ENCODE measurements around the gene GRPEL1.

The GRPEL1 gene

GRCh38 chr4:7062816-7063215 is 5.0 kb downstream of the GRPEL1 start:
- no peak for DNase-seq

DNA sequence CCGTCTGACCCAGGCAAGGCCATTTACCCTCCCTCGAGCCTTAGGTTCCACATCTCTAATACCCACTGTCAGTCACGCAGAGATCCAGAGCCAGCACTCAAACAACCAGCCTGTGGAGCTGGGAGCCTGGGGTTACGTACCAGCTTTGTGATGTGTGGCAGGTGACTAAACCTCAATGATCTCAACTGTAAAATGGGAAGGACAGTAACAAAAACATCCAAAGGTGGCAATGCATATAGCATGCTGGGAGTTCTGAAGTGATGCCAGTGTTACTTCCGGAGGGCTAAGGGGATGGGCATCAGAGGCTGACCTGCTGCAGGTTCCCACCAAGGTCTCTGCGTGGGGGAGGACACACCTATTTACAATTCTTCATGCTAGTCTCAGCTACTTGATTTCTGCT is 6.0 kb downstream of the GRPEL1 start:
- no peak for DNase-seq

- DNase-seq: no peak
These were observed 7.3 kb downstream of the GRPEL1 start for GRCh38 chr4:7060346-7061150.

DNA sequence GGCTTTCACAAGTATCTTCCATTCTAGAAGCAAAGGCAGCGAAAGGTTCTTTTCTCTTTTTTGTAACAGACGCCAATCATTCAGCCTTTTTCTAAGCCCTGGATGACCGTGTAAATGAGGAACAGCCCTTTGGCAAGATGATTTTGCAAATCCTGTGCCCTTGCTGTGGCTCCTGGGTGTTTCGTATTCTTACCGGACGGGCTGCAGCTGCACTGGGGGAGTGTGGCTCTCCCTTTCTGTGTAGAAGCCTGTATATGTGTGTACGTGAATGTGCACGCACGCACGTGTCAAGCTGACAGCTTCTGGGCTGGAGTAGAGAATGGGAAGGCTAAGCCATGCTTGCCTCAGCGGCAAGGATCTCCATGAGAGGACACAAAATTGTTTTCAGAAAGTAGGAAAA is 8.2 kb downstream of the GRPEL1 start:
- DNase-seq: no peak

GRCh38 chr4:7058792-7059191 is 9.1 kb downstream of the GRPEL1 start:
- DNase-seq: no peak

DNA sequence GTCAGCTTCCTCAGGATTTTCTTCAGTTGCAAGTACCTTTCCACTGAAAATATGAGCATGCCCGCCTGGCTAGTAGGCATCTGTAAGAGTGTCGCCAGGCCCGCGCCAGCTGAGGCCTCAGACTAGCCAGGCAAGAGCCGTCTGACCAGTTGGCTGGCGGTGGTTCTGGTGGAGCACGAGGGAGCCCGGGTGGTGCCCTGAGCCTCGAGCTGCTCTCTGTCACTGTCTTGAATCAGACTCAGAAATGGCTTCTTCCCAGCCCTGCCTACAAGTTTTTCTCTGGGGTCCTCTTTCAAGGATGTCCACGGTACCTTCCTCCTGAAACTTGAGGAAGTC is 11.9 kb downstream of the GRPEL1 start:
- no peak for DNase-seq

- no peak for DNase-seq
These were observed 12.5 kb downstream of the GRPEL1 start for GRCh38 chr4:7055111-7055989.

- DNase-seq: no peak
These were observed 13.6 kb downstream of the GRPEL1 start for GRCh38 chr4:7054106-7054880.

DNA sequence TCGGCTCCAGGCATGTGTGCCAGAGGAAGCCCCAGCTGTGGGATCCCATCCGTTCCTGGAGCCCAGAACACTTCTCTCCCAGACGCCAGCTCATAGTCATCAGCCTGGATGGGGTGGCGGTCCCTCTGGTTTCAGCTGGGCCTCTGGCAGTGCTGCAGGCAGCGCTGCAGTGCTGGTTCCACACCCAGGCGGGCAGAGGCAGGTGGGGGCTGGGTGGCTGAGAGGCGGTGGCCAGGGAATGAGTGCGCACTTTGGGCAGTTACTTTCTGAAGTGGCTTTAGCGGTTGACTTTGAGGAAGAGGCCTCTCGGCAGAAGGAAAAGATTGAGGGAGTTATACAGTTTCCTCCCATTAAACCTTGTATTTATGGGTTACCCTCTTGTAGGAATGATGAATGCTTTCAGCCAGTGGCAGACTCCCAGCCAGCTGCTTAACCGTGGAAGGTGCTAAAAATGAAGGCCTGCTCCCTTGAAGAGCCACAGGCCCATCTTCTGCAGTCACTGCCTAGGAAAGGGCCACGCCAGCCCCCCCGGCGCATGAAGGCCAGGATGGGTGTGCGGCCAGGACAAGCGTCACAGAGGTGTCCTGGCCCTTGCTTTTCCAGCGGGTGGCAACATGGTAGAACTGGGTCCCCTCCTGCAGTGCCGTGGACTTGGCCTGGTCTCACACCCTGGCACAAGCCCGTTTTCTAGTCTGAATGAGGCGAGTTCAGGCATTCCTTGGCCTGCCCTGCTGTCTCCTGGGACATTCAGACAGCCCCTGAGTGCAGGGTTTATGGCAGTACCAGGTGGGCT is 14.7 kb downstream of the GRPEL1 start:
- no peak for DNase-seq

DNA sequence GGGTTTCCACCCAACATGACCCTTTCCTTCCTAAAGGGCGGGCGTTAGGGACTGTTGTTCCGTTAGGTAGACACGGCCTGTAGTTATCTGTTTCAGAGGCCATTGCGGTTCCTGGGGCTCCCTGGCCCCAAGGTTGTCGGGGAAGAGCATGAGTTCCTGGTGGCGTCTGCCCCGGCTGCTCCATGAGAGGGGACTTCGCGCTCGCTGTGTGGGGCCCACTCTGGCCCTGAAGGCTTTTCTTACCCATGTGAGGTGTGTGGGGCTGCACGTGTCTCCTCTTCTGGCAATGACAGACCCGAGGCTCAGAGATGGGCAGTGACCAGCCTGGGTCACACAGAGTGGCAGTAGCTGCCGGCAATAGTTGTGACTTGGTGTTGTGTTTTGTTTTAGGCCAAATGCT is 15.6 kb downstream of the GRPEL1 start:
- no peak for DNase-seq

DNA sequence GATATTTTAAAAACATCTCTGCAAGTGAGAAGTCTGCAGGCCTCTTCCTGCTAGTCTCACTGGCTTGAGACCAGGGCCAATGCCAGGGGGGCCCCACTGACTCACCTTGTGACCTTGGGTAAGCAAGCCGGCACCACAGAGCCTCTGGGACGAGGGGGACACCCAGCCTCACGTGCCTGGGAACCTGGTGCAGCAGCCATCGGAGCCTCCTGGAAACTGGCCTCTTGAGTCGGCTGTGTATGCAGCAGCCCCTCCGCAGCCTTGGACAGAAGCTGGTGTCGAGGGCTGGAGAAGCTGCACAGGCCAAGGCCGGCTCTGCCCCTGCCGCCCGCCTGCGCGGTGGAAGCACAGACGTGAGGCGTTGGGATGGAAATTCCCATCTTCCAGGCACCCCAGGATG is 16.0 kb downstream of the GRPEL1 start:
- no peak for DNase-seq

GRCh38 chr4:7051144-7051495 is 16.7 kb downstream of the GRPEL1 start:
- DNase-seq: no peak

DNA sequence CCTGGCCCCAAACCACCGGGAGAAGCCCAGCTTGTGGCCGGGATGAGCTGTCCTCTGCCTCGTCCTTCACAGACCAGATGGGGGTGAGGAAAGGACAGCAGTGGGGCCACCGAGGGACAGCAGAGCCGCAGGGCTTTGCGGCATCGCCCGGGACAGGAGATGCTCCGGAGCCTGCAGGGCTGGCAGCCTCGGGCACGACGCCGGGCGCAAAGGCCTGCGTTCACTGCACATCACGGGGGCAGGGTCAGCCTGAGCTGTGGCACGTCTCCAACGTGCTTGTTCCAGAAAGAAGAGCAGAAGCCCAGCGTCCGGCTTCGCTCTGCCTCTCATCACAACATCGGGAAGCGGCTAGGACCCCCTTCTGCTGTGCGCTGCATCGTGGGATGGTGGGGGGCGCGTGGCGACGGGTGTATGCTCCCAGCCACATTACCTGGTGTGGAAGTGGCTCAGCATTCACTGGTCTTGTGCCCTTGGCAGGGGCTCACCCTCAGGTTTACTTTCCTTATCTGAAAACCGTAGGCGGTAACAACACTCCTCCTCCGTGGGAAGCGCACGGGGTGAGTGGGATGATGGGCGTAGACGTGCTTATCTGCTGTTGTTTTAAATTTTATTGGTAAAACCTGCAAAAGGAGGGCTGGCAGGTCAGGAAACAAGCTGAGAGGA is 17.3 kb downstream of the GRPEL1 start:
- no peak for DNase-seq

DNA sequence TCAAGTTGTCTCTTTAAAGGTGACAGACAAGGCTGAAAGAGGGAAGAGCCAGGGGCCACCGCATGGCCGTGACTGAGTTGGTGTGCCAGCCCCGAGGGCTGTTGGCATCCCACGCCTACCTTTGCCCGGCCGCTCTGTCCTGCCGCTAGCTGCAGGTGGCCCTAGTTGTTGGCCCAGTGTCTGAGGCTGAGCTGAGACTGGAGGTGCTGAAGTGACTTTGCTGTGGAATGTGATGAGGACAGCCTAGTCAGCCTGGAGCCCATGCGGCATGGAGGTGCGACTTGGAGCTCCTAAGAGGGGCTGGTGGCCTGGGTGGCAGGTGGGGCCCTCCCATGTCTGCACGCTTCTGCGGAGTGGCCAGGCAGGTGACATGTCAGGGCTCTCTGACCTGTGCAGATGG is 18.1 kb downstream of the GRPEL1 start:
- no peak for DNase-seq

DNA sequence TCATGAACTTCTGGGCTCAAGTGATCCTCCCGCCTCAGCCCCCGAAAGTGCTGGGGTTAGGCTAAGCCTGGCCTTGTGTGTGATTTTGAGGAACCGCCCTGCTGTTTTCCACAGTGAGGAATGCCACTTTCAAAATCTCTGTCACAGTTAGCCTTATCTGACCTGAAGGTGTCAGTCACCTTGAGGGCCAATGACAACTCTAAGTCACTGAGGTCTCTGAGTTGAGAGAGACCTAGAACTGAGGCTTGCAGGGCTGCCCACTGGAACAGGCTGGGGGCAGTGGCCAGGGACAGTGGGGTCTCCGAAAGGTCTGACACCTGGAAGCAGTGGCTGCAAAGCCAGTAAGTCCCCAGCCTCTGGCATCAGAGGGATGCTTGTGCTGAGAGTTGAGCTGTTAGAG is 18.6 kb downstream of the GRPEL1 start:
- no peak for DNase-seq

DNA sequence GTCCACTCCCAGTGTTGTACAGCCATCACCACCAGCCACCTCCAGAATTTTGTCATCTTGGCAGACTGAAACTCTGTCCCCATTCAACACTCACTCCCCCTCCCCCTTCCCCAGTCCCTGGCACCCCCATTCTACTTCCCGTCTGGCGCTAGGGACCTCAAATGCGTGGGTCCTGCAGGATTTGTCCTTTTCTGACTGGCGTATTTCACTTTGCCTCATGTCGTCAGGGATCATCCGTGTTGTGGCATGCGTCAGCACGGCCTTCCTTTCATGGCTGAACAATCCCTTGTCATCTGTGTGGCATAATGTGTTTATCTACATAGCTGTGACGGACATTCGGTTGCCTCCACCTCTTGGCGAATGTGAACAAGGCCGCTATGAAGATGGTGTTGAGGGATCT is 19.2 kb downstream of the GRPEL1 start:
- no peak for DNase-seq

GRCh38 chr4:7046971-7047370 is 20.9 kb downstream of the GRPEL1 start:
- no peak for DNase-seq

GRCh38 chr4:7045961-7046921 is 21.6 kb downstream of the GRPEL1 start:
- DNase-seq: no peak

DNA sequence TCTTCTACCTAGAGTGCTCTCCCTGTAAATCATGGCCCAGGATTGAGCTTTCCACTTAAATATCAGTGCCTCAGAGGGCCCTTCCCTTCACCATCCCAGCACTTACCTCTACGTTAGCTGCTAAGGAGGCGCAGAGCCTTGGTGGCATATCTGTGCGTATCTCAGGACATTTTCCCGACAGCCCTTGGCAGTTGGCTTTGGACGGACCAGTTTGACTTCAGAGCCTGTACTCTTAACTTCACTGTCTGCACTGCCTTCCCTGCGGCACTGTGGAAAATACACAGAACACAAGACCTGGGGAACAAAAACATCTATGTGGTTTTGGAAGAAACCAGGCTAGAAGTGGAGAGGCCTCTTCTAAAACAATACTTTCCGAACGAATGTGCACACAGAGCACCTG is 22.3 kb downstream of the GRPEL1 start:
- no peak for DNase-seq

DNA sequence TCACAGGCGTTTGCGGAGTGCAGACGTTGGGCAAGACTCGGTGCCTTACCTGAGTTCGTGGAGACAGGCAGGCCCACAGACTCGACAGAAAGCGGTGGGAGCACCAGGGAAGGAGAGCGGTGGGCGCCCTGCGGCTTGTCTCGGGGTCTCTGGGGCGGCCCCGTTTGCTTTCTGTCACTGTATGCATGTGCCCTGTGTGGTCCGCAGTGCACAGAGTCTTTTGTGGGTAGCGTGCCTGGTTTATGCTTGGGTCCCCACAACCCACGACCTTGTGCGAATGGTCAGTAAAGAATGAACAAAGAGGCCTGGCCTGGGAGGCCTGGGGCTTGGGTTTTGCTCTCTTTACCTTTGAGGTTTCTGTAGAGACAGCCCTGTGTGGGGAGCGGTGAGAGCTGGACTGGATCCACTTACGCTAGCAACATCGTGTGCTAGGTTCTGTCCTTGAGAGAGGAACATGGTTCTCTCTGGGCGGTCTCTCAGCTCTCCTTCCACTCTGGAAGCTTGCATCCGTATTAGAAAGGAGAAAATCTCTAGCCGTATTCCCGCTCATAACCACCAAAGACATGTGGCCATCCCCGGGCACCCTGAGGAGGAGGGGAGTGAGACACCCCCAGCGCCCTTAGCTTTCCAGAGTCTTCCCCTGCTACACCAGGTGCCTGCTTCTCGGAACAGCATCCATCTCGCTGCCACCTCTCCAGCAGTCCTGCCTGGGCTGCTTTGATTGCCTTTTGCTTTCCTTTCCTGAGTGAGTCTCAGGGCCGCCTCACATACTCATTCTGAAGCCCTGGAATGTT is 23.5 kb downstream of the GRPEL1 start:
- DNase-seq: no peak
